Activated T-cell treated with anti-CD3 and anti-CD28 coated beads for 4 hours (primary cell): ENCODE results near the gene GYPA.
"Not testable (repeated sequence)": the region's sequence is repeated elsewhere in the genome, so short reads cannot be mapped to it uniquely, and the experiment has no call there.

Experiments
- DNase-seq: peaks from one replicate; pipeline ENCODE4 v3.0.0-alpha.2; 2020

The GYPA gene

GRCh38 chr4:144140594-144141295, at the start of gene GYPA:
Gene GYPA, minus strand, starts transcription at chr4:144140718. Its CDS starts 83 bp downstream, at chr4:144140635.
- not testable (repeated sequence) for DNase-seq

GRCh38 chr4:144190009-144190408, 49.5 kb upstream of the GYPA start:
- no peak for DNase-seq

- DNase-seq, result no peak
Observed at GRCh38 chr4:144189121-144189520, 48.6 kb upstream of the GYPA start.

GRCh38 chr4:144185086-144185485, 44.6 kb upstream of the GYPA start:
- no peak for DNase-seq

GRCh38 chr4:144183165-144183564, 42.6 kb upstream of the GYPA start:
- DNase-seq, result no peak

GRCh38 chr4:144181391-144181790, 40.9 kb upstream of the GYPA start:
- no peak for DNase-seq

GRCh38 chr4:144179152-144179739, 38.7 kb upstream of the GYPA start:
- DNase-seq, result no peak

GRCh38 chr4:144178414-144178813, 37.9 kb upstream of the GYPA start:
- no peak for DNase-seq

- no peak for DNase-seq
Observed at GRCh38 chr4:144176476-144176875, 36.0 kb upstream of the GYPA start.

GRCh38 chr4:144174401-144175067, 34.0 kb upstream of the GYPA start:
- no peak for DNase-seq

GRCh38 chr4:144171697-144172096, 31.2 kb upstream of the GYPA start:
- no peak for DNase-seq

GRCh38 chr4:144169211-144169610, 28.7 kb upstream of the GYPA start:
- no peak for DNase-seq

- no peak for DNase-seq
Observed at GRCh38 chr4:144154044-144154443, 13.5 kb upstream of the GYPA start.

- not testable (repeated sequence) for DNase-seq
Observed at GRCh38 chr4:144142690-144143326, 2.3 kb upstream of the GYPA start.

- no peak for DNase-seq
Observed at GRCh38 chr4:144141493-144141892, 975 bp upstream of the GYPA start.

- DNase-seq, result not testable (repeated sequence)
Observed at GRCh38 chr4:144139991-144140390, 527 bp downstream of the GYPA start.

- not testable (repeated sequence) for DNase-seq
Observed at GRCh38 chr4:144139547-144139946, 971 bp downstream of the GYPA start.

GRCh38 chr4:144138239-144138638, 2.3 kb downstream of the GYPA start:
- DNase-seq, result not testable (repeated sequence)

GRCh38 chr4:144137137-144137931, 3.2 kb downstream of the GYPA start:
- DNase-seq, result not testable (repeated sequence)

GRCh38 chr4:144136189-144136588, 4.3 kb downstream of the GYPA start:
- DNase-seq, result not testable (repeated sequence)

GRCh38 chr4:144130167-144130566, 10.4 kb downstream of the GYPA start:
- DNase-seq, result not testable (repeated sequence)

GRCh38 chr4:144129336-144129875, 11.1 kb downstream of the GYPA start:
- not testable (repeated sequence) for DNase-seq
